ENCODE results near the gene KCNQ1. TPM values are rescaled to one million over a fixed set of nuclear protein-coding genes. Genes with fewer than 3 reads are reported as not detected.

The KCNQ1 gene
- total RNA-seq, 4 donors from 2014 or later: 0.81 to 2.2 (median 1.6) TPM

DNA sequence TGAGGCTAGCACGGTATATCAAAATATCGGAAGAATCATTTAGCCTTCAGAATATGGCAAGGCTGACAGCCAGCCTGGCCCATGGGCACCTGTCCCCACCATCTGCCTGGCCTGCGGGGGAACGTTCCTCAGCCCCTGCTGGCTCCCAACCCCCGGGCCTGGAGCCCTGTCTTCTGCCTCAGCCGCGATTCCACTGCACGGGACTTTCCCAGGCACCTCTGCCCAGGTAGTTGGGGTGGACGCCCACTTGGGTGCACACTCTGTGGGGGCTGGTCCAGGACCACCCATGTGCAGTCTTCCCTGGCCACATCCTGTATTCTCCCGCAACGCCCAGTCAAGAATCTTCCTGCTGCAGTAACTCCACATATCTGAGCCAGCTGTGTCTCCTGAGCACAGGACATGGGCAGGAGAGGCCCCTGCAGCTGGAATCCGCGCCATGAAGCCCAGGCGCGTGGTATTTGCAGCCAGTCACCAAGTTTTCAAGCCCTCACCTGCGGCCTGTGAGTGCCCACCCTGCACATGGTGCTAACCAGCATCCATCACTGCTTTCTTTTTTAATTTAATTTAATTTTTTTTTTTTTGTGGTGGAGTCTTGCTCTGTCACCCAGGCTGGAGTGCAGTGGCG is 77.9 kb downstream of the KCNQ1 start:
- DNase-seq (ENCODE audit: low spot score in 2 of 2): peak; percentile 6 to 81
- TF ChIP-seq, protein P1, sequence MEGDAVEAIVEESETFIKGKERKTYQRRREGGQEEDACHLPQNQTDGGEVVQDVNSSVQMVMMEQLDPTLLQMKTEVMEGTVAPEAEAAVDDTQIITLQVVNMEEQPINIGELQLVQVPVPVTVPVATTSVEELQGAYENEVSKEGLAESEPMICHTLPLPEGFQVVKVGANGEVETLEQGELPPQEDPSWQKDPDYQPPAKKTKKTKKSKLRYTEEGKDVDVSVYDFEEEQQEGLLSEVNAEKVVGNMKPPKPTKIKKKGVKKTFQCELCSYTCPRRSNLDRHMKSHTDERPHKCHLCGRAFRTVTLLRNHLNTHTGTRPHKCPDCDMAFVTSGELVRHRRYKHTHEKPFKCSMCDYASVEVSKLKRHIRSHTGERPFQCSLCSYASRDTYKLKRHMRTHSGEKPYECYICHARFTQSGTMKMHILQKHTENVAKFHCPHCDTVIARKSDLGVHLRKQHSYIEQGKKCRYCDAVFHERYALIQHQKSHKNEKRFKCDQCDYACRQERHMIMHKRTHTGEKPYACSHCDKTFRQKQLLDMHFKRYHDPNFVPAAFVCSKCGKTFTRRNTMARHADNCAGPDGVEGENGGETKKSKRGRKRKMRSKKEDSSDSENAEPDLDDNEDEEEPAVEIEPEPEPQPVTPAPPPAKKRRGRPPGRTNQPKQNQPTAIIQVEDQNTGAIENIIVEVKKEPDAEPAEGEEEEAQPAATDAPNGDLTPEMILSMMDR (IDR thresholded peaks at IDR 0.05): no peak
- no peak for TF ChIP-seq POLR2A (IDR thresholded peaks at IDR 0.05)
- H3K4me3 ChIP-seq (ENCODE audit: low read depth, poor library complexity, severe bottlenecking): no peak overlapping the region
- WGBS, 2 donors: 71 to 76% methylated on average over 17 of the region's 17 CpGs
- intact Hi-C loops (cut with DNase I; ENCODE audit: low total_unique reads): no loop called here

DNA sequence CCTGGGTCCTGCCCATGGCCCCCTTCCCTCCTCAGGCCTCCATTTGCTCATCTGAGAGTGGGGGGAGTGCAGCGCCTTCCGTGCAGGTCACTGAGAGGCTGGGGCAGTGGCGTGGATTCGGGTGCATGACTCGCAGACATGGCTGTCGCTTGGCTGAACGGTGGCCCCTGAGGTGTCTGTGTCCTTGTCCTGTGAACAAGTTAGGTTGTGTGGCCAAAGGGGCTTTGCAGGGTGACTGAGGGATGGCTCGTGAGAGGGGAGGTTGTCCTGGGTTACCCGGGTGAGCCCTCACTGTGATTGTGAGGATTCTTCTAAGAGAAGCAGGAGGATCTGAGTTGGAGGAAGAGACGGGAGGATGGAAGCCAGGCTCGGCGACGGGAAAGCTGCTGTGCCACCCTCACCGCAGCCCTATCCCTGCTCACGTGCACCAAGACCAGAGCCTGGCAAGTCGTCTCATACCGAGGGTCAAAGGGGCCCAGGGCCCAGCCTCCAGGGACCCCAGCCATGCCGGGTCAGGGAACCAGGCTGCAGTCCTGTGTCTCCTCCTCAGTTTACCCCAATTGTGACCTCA is 79.1 kb downstream of the KCNQ1 start:
- peak; percentile 7 to 76 for DNase-seq (ENCODE audit: low spot score in 2 of 2)
- intact Hi-C loops (cut with DNase I; ENCODE audit: low total_unique reads): no loop called here

DNA sequence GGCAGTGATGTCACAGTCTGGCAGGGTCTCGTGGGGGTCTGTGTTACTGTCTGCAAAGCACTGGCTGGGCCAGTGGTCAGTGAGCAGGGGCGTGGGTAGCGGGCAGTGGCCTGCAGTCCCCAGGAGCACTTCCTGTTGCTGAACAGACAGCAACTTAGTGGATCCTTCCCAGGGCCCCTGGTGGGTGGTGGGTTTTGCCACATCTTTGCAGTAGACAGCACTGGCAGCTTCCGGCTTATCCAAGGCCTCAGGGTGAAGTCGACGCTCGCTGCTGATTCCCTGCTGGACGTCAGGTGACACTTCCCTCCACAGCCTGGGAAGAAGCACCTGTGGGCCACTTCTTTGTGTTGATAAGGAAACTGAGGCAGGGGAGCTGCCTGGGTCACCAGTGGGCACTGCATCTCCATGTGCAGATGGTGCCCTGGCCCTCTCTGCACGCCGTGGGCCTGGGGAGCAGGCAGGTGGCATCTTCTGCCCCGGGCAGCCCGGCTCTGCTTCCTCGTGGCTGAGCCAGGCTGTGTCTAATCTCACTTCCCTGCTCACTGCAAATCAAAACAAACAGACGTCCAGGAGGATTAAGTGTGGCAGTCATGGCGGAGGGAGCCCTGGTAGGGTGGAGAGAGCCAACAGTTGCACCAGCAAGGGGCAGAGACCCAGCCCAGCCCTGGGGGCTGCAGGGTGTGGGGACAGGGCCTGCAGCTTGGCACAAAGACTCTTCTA is 79.8 kb downstream of the KCNQ1 start:
- H3K4me3 ChIP-seq (ENCODE audit: low read depth, poor library complexity, severe bottlenecking): no peak overlapping the region
- intact Hi-C loops (cut with DNase I; ENCODE audit: low total_unique reads): no loop called here
- 60 to 71% methylated on average over 15 of the region's 15 CpGs for WGBS, 2 donors
- peak; percentile 9 to 68 for DNase-seq (ENCODE audit: low spot score in 2 of 2)
- TF ChIP-seq, protein P1 (IDR thresholded peaks at IDR 0.05): no peak
- TF ChIP-seq POLR2A (IDR thresholded peaks at IDR 0.05): no peak

More for the DNA sequence above, 79.1 kb downstream of the KCNQ1 start:
- H3K4me3 ChIP-seq (ENCODE audit: low read depth, poor library complexity, severe bottlenecking): no peak overlapping the region
- TF ChIP-seq, protein P1 (IDR thresholded peaks at IDR 0.05): no peak
- TF ChIP-seq POLR2A (IDR thresholded peaks at IDR 0.05): no peak
- WGBS, 2 donors: 83 to 87% methylated on average over 14 to 17 of the region's 18 CpGs

DNA sequence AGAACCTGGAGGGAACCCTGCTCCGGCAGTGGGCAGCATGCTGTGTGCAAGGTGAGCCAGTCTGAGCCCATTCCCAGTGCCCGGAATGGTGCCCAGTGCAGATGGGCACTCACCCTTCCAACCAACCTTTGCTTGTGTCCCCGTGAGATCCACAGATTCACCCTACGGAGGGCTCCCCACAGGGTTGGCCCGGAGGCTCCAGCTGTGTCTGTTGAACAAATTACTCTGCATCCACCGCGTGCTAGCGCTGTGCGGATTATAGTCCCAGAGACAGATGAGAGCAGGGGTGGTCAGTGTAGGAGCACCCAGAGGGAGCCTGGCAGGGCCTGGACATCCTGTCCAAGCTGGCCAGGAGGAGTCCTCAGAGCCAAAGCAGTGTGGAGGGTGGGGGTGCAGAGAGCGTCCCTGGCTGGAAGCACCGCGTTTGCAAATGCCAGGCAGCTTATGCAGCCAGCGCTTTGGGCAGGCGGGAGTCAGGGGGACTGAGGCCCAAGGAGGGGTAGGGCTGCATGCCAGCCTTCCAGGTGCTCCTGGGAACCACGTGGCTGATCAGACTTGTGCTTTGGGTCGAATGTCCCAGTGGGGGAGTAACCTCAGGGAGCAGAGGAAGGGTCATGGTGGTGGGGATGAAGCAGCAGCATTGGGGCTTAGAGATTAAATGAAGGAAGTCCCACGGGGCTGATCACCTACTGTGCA is 80.5 kb downstream of the KCNQ1 start:
- no peak for TF ChIP-seq POLR2A (IDR thresholded peaks at IDR 0.05)
- TF ChIP-seq, protein P1 (IDR thresholded peaks at IDR 0.05): no peak
- 63 to 64% methylated on average over 14 to 17 of the region's 17 CpGs for WGBS, 2 donors
- intact Hi-C loops (cut with DNase I; ENCODE audit: low total_unique reads): no loop called here
- peak in 1 of 2 donors; percentile 78 for DNase-seq (ENCODE audit: low spot score in 2 of 2)
- H3K4me3 ChIP-seq (ENCODE audit: low read depth, poor library complexity, severe bottlenecking): no peak overlapping the region

DNA sequence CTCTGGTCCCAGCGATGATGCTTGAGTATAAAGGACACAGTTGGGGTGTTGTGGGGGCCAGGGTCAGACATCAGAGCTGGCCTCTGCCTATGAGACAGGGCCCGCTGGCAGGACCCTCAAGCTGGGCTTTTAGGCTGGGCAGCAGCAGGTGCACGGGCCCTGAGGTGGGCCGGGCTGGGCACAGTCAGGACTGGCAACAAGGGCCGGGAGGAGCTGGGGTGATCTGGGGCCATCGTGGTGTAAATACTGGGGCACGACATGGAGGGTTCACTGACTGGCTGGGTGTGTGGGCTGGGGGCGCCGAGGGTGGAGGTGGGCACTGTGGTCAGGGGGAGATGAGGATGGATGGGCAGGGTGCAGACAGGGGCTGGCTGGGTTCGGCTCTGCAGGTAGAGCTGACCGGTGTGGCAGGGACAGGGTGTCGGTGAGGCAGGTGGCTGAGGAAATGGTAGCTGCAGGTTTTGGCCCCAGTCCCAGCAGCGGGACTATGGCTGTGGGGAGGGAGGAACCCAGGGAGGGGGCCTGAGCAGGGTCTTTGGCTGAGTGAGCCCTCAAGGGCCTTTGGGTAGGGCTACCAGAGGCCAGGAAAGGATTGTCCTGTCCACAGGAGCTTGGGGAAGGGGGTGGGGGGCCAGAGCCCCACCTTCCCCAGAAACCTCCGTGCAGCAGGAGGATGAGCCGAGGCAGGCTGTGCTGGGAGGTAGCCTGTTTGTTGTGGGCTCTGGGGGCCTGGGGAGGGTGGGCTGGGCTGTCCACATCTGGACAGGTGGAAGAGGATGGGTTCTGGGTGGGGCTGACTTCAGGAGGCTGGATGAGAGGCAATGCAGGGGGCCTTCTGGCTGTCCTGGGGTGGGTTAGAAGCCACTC is 81.4 kb downstream of the KCNQ1 start:
- TF ChIP-seq POLR2A (IDR thresholded peaks at IDR 0.05): no peak
- TF ChIP-seq, protein P1 (IDR thresholded peaks at IDR 0.05): no peak
- intact Hi-C loops (cut with DNase I; ENCODE audit: low total_unique reads): no loop called here
- 71 to 72% methylated on average over 15 of the region's 15 CpGs for WGBS, 2 donors
- peak in 1 of 2 donors; percentile 84 for DNase-seq (ENCODE audit: low spot score in 2 of 2)
- no peak overlapping the region for H3K4me3 ChIP-seq (ENCODE audit: low read depth, poor library complexity, severe bottlenecking)

Data from lower leg skin (tissue), 4 donors.